ENCODE results near the gene SDK2.

DNA sequence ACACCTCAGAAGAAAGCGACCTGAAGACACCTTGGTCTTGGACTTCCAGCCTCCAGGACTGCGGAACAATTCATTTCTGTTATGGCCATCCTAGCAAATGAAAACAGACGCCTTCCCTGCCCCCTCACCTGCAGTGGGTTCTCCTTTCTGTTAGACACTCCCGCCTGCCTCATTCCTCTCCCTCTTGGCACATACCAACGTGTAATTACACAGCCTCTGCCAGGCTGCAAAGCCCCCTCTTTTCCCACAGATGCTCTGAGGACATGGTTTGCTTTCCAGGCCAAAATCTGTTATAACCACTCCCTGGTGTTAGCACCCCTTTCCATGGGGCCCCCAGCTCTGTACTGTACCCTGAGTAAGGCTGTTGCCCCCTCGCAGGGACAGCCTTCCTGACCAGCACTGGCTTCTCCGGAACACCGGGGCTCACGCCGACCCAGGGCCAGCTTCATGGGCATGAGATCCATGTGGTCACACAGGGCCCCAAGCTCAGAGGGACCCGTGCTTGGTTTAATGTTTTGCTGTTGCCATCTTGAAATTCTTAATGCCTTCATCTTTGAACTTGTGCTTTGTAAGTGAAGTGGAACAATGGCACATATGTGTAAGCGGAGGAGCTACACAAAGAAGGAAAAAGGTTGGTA is 64.1 kb downstream of the SDK2 start:
- no peak for TF ChIP-seq GATA2 (IDR thresholded peaks at IDR 0.05; ENCODE audit: low read depth, low read length)
- no peak for TF ChIP-seq GATA3 (IDR thresholded peaks at IDR 0.05; ENCODE audit: low read depth, low read length)

Measured in SH-SY5Y (cell line).